Common myeloid progenitor, CD34-positive (primary cell): ENCODE data around the gene COL28A1.

ENCODE experiments used
- CTCF ChIA-PET: fragments of 350-600 bp; sonication (Branson Sonifier 250); formaldehyde crosslinking; loops from one replicate; lab custom pipeline; 2021; ENCODE audit warnings: antibody characterized with exemption; lab: Charles Lee
- POLR2A ChIA-PET: fragments of 350-600 bp; sonication (Branson Sonifier 250); formaldehyde crosslinking; loops from one replicate; lab custom pipeline; 2021; ENCODE audit warnings: antibody characterized with exemption; lab: Charles Lee
- DNase-seq, 3 donors: peaks; one replicate each; pipeline versions ENCODE4 v3.0.0 to v3.0.0-alpha.2; 2013
- H3K27ac ChIP-seq, 2 experiments: 1 replicate in 1 of 2; 2 replicates in 1 of 2; pipeline ENCODE4 v1.7.0; 2013; ENCODE audit warnings: inconsistent platforms in 2 of 2, low read length in 2 of 2, mild to moderate bottlenecking in 2 of 2, low read depth in 1 of 2, moderate library complexity in 1 of 2; ENCODE audit not compliant: severe bottlenecking in 2 of 2, insufficient read depth in 1 of 2, poor library complexity in 1 of 2
- H3K27me3 ChIP-seq, 5 experiments: replicated peaks in 2 of 5; 1 replicate in 3 of 5; 2 replicates in 2 of 5; pipeline versions ENCODE4 v1.6.1 to v1.7.0; 2013; ENCODE audit warnings: low read length in 4 of 5, mild to moderate bottlenecking in 2 of 5, moderate library complexity in 2 of 5, inconsistent platforms in 1 of 5; ENCODE audit not compliant: insufficient read depth in 5 of 5, control insufficient read depth in 4 of 5
- H3K36me3 ChIP-seq, 4 experiments: 1 replicate in 2 of 4; 2 replicates in 2 of 4; pipeline versions ENCODE4 v1.6.1 to v1.7.0; 2013; ENCODE audit warnings: low read length in 3 of 4, control low read depth in 1 of 4, mild to moderate bottlenecking in 1 of 4; ENCODE audit not compliant: control insufficient read depth in 4 of 4, insufficient read depth in 4 of 4
- H3K4me1 ChIP-seq, 4 experiments: 1 replicate in 3 of 4; 2 replicates in 1 of 4; pipeline versions ENCODE4 v1.6.1 to v1.7.1; 2013; ENCODE audit warnings: low read length in 3 of 4, mild to moderate bottlenecking in 3 of 4, control low read depth in 1 of 4, inconsistent platforms in 1 of 4, moderate library complexity in 1 of 4; ENCODE audit not compliant: control insufficient read depth in 4 of 4, insufficient read depth in 4 of 4; ENCODE audit errors: control extremely low read depth in 1 of 4
- H3K4me3 ChIP-seq, 7 experiments: 1 replicate in 4 of 7; 2 replicates in 3 of 7; pipeline versions ENCODE4 v1.5.1 to v1.7.0; 2013; ENCODE audit warnings: mild to moderate bottlenecking in 7 of 7, low read length in 6 of 7, moderate library complexity in 6 of 7, inconsistent platforms in 2 of 7, low read depth in 2 of 7, control low read depth in 1 of 7; ENCODE audit not compliant: insufficient read depth in 4 of 7, control insufficient read depth in 1 of 7; ENCODE audit errors: extremely low read depth in 1 of 7
- H3K9me3 ChIP-seq, 5 experiments: 1 replicate in 4 of 5; 2 replicates in 1 of 5; pipeline versions ENCODE4 v1.6.1 to v1.7.1; 2013; ENCODE audit warnings: low read length in 4 of 5, mild to moderate bottlenecking in 2 of 5, inconsistent platforms in 1 of 5, low read depth in 1 of 5, moderate library complexity in 1 of 5; ENCODE audit not compliant: control insufficient read depth in 4 of 5, insufficient read depth in 2 of 5; ENCODE audit errors: control extremely low read depth in 1 of 5
- WGBS: methylation state at CpG from one replicate; pipeline ENCODE4 v1.1.5; 2013; ENCODE audit not compliant: insufficient coverage; 5-methylcytosine and 5-hydroxymethylcytosine counted together

The COL28A1 gene

GRCh38 chr7:7323921-7324320 is 211.8 kb downstream of the COL28A1 start:
- H3K36me3 ChIP-seq = no peaks in the 10 kb centered on the region
- DNase-seq = no peak
- H3K4me3 ChIP-seq = no peak overlapping the region
- no peaks in the 10 kb centered on the region for H3K4me1 ChIP-seq
- 100% methylated on average over 1 of the region's 2 CpGs for WGBS
- H3K9me3 ChIP-seq = no peaks in the 10 kb centered on the region
- no peaks in the 10 kb centered on the region for H3K27me3 ChIP-seq
- POLR2A ChIA-PET = no interaction called here
- CTCF ChIA-PET = no interaction called here
- no peak overlapping the region for H3K27ac ChIP-seq

- Histone ChIP-seq H3K36me3 (no peaks in the 10 kb centered on the region), H3K27ac (no peak overlapping the region), H3K9me3 (no peaks in the 10 kb centered on the region), H3K4me1 (no peaks in the 10 kb centered on the region), H3K4me3 (no peak overlapping the region), H3K27me3 (no peaks in the 10 kb centered on the region)
- POLR2A ChIA-PET = no interaction called here
- DNase-seq = no peak
- CTCF ChIA-PET = no interaction called here
- 89% methylated on average over 6 of the region's 6 CpGs for WGBS
Observed at GRCh38 chr7:7323352-7323751, 212.3 kb downstream of the COL28A1 start.

DNA sequence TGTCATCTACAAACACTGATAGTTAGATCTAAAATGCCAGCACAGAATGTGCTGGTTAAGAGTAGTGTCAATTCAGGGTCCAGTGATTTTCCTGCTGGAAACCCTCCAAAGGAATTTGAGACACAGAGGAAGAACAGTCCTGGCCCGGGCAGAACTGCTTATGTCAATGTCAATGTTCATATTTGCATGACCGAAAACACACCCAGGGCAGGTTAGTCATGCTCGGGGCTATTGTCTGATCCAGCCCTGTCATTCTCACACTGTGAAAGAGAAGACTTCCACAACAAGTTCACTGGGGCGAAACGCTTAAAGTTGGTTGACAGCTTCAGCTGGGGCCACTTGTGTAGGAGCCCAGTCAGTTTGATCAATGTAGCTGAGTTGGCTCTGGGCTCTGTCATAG is 214.0 kb downstream of the COL28A1 start:
- Histone ChIP-seq H3K27me3 (no peaks in the 10 kb centered on the region), H3K27ac (no peak overlapping the region), H3K4me1 (no peaks in the 10 kb centered on the region), H3K9me3 (no peaks in the 10 kb centered on the region), H3K36me3 (no peaks in the 10 kb centered on the region), H3K4me3 (no peak overlapping the region)
- CTCF ChIA-PET = no interaction called here
- 100% methylated on average over 3 of the region's 5 CpGs for whole genome bisulfite sequencing
- no peak for DNase-seq
- POLR2A ChIA-PET = no interaction called here

GRCh38 chr7:7318601-7319000 is 217.1 kb downstream of the COL28A1 start:
- CTCF ChIA-PET = no interaction called here
- 100% methylated on average over 1 of the region's 1 CpG for WGBS
- Histone ChIP-seq H3K27ac (no peak overlapping the region), H3K27me3 (no peaks in the 10 kb centered on the region), H3K4me3 (no peak overlapping the region), H3K4me1 (no peaks in the 10 kb centered on the region), H3K36me3 (no peaks in the 10 kb centered on the region), H3K9me3 (no peaks in the 10 kb centered on the region)
- no peak for DNase-seq
- POLR2A ChIA-PET = no interaction called here

GRCh38 chr7:7317850-7318249 is 217.8 kb downstream of the COL28A1 start:
- no peak for DNase-seq
- 88% methylated on average over 4 of the region's 4 CpGs for WGBS
- Histone ChIP-seq H3K27ac (no peak overlapping the region), H3K4me3 (no peak overlapping the region), H3K4me1 (no peaks in the 10 kb centered on the region), H3K36me3 (no peaks in the 10 kb centered on the region), H3K9me3 (no peaks in the 10 kb centered on the region), H3K27me3 (no peaks in the 10 kb centered on the region)
- ChIA-PET CTCF (no interaction called here), POLR2A (no interaction called here)

GRCh38 chr7:7315851-7316250 is 219.8 kb downstream of the COL28A1 start:
- WGBS = 100% methylated on average over 1 of the region's 3 CpGs
- Histone ChIP-seq H3K4me3 (no peak overlapping the region), H3K27ac (no peak overlapping the region), H3K36me3 (no peaks in the 10 kb centered on the region), H3K27me3 (no peaks in the 10 kb centered on the region), H3K9me3 (no peaks in the 10 kb centered on the region), H3K4me1 (no peaks in the 10 kb centered on the region)
- no peak for DNase-seq
- CTCF ChIA-PET = interaction anchor here (1.3 kb wide), 1 partner anchor 13 kb away, joined by 4 read pairs; no protein-coding TSS in a partner anchor
- POLR2A ChIA-PET = no interaction called here

GRCh38 chr7:7312323-7312722 is 223.3 kb downstream of the COL28A1 start:
- no peak for DNase-seq
- no peak overlapping the region for H3K27ac ChIP-seq
- H3K36me3 ChIP-seq = no peaks in the 10 kb centered on the region
- H3K4me1 ChIP-seq = no peaks in the 10 kb centered on the region
- ChIA-PET POLR2A (no interaction called here), CTCF (no interaction called here)
- no peaks in the 10 kb centered on the region for H3K9me3 ChIP-seq
- WGBS = no CpG with 5 or more reads among the region's 2 CpGs
- no peak overlapping the region for H3K4me3 ChIP-seq
- no peaks in the 10 kb centered on the region for H3K27me3 ChIP-seq
